SK-N-MC (cell line): Measurements from ENCODE around the gene CPB2.

Experiments
- EZH2 ChIP-seq: fragments of 200-600 bp; sonication (generic); IDR thresholded peaks from one replicate; pipeline ENCODE4 v1.6.1; 2017; ENCODE audit warnings: antibody characterized with exemption
- FOXP2 ChIP-seq: optimal IDR thresholded peaks from 2 replicates; pipeline ENCODE3; 2011; ENCODE audit warnings: mild to moderate bottlenecking, moderate library complexity; ENCODE audit not compliant: insufficient read depth; ENCODE audit errors: extremely low read length, control extremely low read depth
- POLR2AphosphoS5 ChIP-seq: IDR thresholded peaks from 2 replicates; pipeline ENCODE4 v1.6.1; 2012; ENCODE audit warnings: mild to moderate bottlenecking, low read depth, low read length, borderline replicate concordance

DNA sequence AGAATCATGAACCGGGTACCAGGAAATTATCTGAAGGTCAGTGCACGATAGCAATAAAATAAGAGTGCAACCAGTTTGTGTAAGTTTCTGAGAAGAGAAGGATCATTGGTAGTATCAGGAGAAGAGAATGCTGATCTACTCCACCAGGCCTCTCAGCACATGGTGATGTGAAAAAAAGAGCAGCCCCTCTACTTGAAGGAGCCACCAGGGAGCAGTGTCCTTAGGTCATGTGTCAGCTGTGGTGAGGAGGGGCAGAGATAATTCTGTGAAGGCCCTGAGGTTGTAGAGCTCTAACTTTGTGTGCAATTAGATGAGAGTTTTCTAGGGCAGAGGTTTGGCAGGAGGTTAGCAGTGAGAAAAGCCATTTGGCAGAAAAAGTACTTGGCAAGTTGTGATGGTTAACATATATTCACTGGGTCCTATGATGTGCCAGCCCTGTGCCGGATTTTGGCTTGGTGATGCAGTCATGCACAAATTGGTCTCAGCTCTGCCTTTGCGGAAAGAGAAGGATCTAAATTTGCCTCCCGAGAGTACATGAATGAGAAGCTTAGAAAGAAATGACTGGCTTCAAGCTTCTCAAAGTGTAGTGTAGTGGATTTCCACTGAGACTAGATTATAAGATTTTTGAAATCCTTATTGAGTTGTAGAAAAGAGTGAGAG is 33.1 kb downstream of the CPB2 start:
- TF ChIP-seq EZH2 (no peak), POLR2AphosphoS5 (no peak), FOXP2 (no peak)
